ENCODE measurements around the gene DOCK3.

DNA sequence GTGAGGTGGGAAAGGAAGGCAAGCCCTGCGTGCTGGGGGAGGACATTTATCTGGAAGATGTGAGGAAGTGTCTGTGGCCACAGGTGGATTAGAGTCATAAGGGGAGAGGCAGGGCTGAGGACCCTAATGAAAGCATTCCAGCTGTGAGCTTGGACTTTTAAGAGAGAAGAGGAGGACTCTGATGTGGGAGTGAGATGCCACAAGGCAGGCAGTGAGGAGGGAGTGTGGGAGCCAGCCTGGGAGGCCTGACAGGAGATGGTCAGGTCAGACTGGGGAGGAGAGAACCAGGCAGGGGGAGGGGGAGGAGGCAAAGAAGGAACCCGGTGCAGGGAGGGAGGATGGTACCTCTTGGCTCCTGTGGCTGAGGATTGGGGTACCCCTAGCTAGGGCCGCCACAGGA, 36.8 kb upstream of the DOCK3 start:
- TF ChIP-seq, protein P1, sequence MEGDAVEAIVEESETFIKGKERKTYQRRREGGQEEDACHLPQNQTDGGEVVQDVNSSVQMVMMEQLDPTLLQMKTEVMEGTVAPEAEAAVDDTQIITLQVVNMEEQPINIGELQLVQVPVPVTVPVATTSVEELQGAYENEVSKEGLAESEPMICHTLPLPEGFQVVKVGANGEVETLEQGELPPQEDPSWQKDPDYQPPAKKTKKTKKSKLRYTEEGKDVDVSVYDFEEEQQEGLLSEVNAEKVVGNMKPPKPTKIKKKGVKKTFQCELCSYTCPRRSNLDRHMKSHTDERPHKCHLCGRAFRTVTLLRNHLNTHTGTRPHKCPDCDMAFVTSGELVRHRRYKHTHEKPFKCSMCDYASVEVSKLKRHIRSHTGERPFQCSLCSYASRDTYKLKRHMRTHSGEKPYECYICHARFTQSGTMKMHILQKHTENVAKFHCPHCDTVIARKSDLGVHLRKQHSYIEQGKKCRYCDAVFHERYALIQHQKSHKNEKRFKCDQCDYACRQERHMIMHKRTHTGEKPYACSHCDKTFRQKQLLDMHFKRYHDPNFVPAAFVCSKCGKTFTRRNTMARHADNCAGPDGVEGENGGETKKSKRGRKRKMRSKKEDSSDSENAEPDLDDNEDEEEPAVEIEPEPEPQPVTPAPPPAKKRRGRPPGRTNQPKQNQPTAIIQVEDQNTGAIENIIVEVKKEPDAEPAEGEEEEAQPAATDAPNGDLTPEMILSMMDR (conservative IDR thresholded peaks at IDR 0.05; ENCODE audit: low read depth, low read length), result no peak
- TF ChIP-seq POLR2A (IDR thresholded peaks at IDR 0.05; ENCODE audit: low read depth, low read length), result no peak
- no peak for TF ChIP-seq RFX5 (IDR thresholded peaks at IDR 0.05; ENCODE audit: low read depth, low read length)
- no peak for TF ChIP-seq RAD21 (IDR thresholded peaks at IDR 0.05; ENCODE audit: low read length)
- no peak for TF ChIP-seq USF2 (IDR thresholded peaks at IDR 0.05; ENCODE audit: low read depth, low read length)
- TF ChIP-seq FOS (IDR thresholded peaks at IDR 0.05; ENCODE audit: low read depth, low read length), result no peak
- no peak for TF ChIP-seq SMC3 (IDR thresholded peaks at IDR 0.05; ENCODE audit: low read depth, low read length)
- no peak for TF ChIP-seq MAFK (IDR thresholded peaks at IDR 0.05; ENCODE audit: low read depth, low read length)
- TF ChIP-seq CHD1 (IDR thresholded peaks at IDR 0.05; ENCODE audit: low read depth, low read length), result no peak
- no peak for TF ChIP-seq MXI1 (IDR thresholded peaks at IDR 0.05; ENCODE audit: borderline replicate concordance, low read depth, low read length)

Measured in IMR-90 (cell line).